HEK293 (cell line): ENCODE data around the gene SF3B5.

Experiments used
- HOXC10 ChIP-seq: sonication (generic); formaldehyde crosslinking; IDR thresholded peaks from 2 replicates; pipeline ENCODE4 v1.8.1; 2023; ENCODE audit warnings: mild to moderate bottlenecking, missing genetic modification reagents
- KLF9 ChIP-seq: fragments of 450-650 bp; formaldehyde crosslinking; IDR thresholded peaks from 2 replicates; pipeline ENCODE4 v1.5.1; 2016; ENCODE audit warnings: missing biosample characterization, missing genetic modification characterization, low read depth
- YY1 ChIP-seq: fragments of 450-650 bp; formaldehyde crosslinking; IDR thresholded peaks from 2 replicates; pipeline ENCODE4 v1.5.1; 2018; ENCODE audit warnings: missing biosample characterization, missing genetic modification characterization
- ZBTB21 ChIP-seq: fragments of 450-650 bp; formaldehyde crosslinking; IDR thresholded peaks from 2 replicates; pipeline ENCODE4 v1.5.1; 2017; ENCODE audit warnings: missing biosample characterization, missing genetic modification characterization
- ZBTB7A ChIP-seq: fragments of 450-650 bp; formaldehyde crosslinking; IDR thresholded peaks from 2 replicates; pipeline ENCODE4 v1.5.1; 2016; ENCODE audit warnings: low read depth, missing biosample characterization, missing genetic modification characterization
- ZNF19 ChIP-seq: fragments of 450-650 bp; formaldehyde crosslinking; IDR thresholded peaks from 2 replicates; pipeline ENCODE4; 2016; ENCODE audit warnings: missing biosample characterization, missing genetic modification characterization, low read depth
- ZNF24 ChIP-seq: fragments of 450-650 bp; formaldehyde crosslinking; IDR thresholded peaks from 2 replicates; pipeline ENCODE4 v1.5.1; 2016; ENCODE audit warnings: missing biosample characterization, missing genetic modification characterization
- ZNF280D ChIP-seq: fragments of 450-650 bp; formaldehyde crosslinking; IDR thresholded peaks from 2 replicates; pipeline ENCODE4 v1.5.1; 2016; ENCODE audit warnings: missing biosample characterization, missing genetic modification characterization
- ZNF837 ChIP-seq: fragments of 450-650 bp; formaldehyde crosslinking; IDR thresholded peaks from 2 replicates; pipeline ENCODE4 v1.5.1; 2016; ENCODE audit warnings: missing biosample characterization, missing genetic modification characterization
- TF ChIP-seq, protein P1 (sequence below): fragments of 450-650 bp; formaldehyde crosslinking; IDR thresholded peaks from 2 replicates; pipeline ENCODE4 v1.5.1; 2016; ENCODE audit warnings: missing biosample characterization, missing genetic modification characterization
- TF ChIP-seq, protein P2 (sequence below): fragments of 450-650 bp; formaldehyde crosslinking; IDR thresholded peaks from 2 replicates; pipeline ENCODE4 v1.5.1; 2016; ENCODE audit warnings: missing biosample characterization, missing genetic modification characterization

- TF ChIP-seq, protein P1, sequence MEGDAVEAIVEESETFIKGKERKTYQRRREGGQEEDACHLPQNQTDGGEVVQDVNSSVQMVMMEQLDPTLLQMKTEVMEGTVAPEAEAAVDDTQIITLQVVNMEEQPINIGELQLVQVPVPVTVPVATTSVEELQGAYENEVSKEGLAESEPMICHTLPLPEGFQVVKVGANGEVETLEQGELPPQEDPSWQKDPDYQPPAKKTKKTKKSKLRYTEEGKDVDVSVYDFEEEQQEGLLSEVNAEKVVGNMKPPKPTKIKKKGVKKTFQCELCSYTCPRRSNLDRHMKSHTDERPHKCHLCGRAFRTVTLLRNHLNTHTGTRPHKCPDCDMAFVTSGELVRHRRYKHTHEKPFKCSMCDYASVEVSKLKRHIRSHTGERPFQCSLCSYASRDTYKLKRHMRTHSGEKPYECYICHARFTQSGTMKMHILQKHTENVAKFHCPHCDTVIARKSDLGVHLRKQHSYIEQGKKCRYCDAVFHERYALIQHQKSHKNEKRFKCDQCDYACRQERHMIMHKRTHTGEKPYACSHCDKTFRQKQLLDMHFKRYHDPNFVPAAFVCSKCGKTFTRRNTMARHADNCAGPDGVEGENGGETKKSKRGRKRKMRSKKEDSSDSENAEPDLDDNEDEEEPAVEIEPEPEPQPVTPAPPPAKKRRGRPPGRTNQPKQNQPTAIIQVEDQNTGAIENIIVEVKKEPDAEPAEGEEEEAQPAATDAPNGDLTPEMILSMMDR (tag by site-specific recombination) = no peak
- TF ChIP-seq ZBTB21 (no peak), ZBTB7A (no peak), ZNF24 (tag by site-specific recombination) (no peak), ZNF837 (tag by site-specific recombination) (no peak), ZNF280D (tag by site-specific recombination) (no peak), HOXC10 (no peak), YY1 (tag by site-specific recombination) (no peak), ZNF19 (tag by site-specific recombination) (no peak), KLF9 (tag by site-specific recombination) (no peak)
- TF ChIP-seq, protein P2, sequence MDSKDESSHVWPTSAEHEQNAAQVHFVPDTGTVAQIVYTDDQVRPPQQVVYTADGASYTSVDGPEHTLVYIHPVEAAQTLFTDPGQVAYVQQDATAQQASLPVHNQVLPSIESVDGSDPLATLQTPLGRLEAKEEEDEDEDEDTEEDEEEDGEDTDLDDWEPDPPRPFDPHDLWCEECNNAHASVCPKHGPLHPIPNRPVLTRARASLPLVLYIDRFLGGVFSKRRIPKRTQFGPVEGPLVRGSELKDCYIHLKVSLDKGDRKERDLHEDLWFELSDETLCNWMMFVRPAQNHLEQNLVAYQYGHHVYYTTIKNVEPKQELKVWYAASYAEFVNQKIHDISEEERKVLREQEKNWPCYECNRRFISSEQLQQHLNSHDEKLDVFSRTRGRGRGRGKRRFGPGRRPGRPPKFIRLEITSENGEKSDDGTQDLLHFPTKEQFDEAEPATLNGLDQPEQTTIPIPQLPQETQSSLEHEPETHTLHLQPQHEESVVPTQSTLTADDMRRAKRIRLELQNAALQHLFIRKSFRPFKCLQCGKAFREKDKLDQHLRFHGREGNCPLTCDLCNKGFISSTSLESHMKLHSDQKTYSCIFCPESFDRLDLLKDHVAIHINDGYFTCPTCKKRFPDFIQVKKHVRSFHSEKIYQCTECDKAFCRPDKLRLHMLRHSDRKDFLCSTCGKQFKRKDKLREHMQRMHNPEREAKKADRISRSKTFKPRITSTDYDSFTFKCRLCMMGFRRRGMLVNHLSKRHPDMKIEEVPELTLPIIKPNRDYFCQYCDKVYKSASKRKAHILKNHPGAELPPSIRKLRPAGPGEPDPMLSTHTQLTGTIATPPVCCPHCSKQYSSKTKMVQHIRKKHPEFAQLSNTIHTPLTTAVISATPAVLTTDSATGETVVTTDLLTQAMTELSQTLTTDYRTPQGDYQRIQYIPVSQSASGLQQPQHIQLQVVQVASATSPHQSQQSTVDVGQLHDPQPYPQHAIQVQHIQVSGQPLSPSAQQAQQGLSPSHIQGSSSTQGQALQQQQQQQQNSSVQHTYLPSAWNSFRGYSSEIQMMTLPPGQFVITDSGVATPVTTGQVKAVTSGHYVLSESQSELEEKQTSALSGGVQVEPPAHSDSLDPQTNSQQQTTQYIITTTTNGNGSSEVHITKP (tag by site-specific recombination) = no peak
Measured at GRCh38 chr6:144110210-144110609, 14.8 kb upstream of the SF3B5 start.
